LHCN-M2 (cell line): Measurements from ENCODE around the gene CD79A. TPM values are rescaled to one million over a fixed set of nuclear protein-coding genes. Genes with fewer than 3 reads are reported as not detected.

ENCODE experiments used
- DNase-seq: peaks from one replicate; pipeline ENCODE4 v3.0.0-alpha.2; 2012; ENCODE audit warnings: low read depth
- total RNA-seq: library from RNA; depleted of rRNA; stranded (reverse); fragments of >200 nt; gene quantifications from 2 replicates; pipeline ENCODE4 v1.2.3, GENCODE V29; 2014

CD79A gene
- total RNA-seq, 1 experiment from 2014 or later: 0.23 TPM

- DNase-seq: peak; percentile 95
These were observed 7.0 kb downstream of the CD79A start for GRCh38 chr19:41883821-41884733.

GRCh38 chr19:41886761-41887710, 10.0 kb downstream of the CD79A start:
- DNase-seq: no peak

GRCh38 chr19:41887711-41888382, 10.8 kb downstream of the CD79A start:
- DNase-seq: no peak

- no peak for DNase-seq
These were observed 11.8 kb downstream of the CD79A start for GRCh38 chr19:41888926-41889325.

- DNase-seq: no peak
These were observed 12.8 kb downstream of the CD79A start for GRCh38 chr19:41889896-41890295.

- no peak for DNase-seq
These were observed 13.9 kb downstream of the CD79A start for GRCh38 chr19:41890936-41891335.

GRCh38 chr19:41892173-41892902, 15.3 kb downstream of the CD79A start:
- no peak for DNase-seq

- peak; percentile 40 for DNase-seq
These were observed 16.8 kb downstream of the CD79A start for GRCh38 chr19:41893899-41894298.

GRCh38 chr19:41894350-41894749, 17.3 kb downstream of the CD79A start:
- no peak for DNase-seq

GRCh38 chr19:41895745-41896580, 18.9 kb downstream of the CD79A start:
- no peak for DNase-seq

- DNase-seq: no peak
These were observed 19.5 kb downstream of the CD79A start for GRCh38 chr19:41896581-41896942.

GRCh38 chr19:41897181-41897580, 20.1 kb downstream of the CD79A start:
- DNase-seq: no peak

GRCh38 chr19:41897820-41898219, 20.7 kb downstream of the CD79A start:
- DNase-seq: no peak

- no peak for DNase-seq
These were observed 21.2 kb downstream of the CD79A start for GRCh38 chr19:41898235-41898634.

- DNase-seq: no peak
These were observed 24.8 kb downstream of the CD79A start for GRCh38 chr19:41901707-41902360.

GRCh38 chr19:41902594-41902993, 25.5 kb downstream of the CD79A start:
- no peak for DNase-seq

- DNase-seq: no peak
These were observed 26.3 kb downstream of the CD79A start for GRCh38 chr19:41903193-41903953.

- DNase-seq: no peak
These were observed 27.2 kb downstream of the CD79A start for GRCh38 chr19:41904118-41904870.
